Measurements from ENCODE around the gene C16orf92. TPM values are rescaled to one million over a fixed set of nuclear protein-coding genes. Genes with fewer than 3 reads are reported as not detected.

Gene C16orf92
- total and polyA plus RNA-seq, 2 donors = not detected

- 92% methylated on average over 5 of the region's 5 CpGs for WGBS
- H3K4me1 ChIP-seq (ENCODE audit: insufficient read depth) = no peaks in the 10 kb centered on the region
- H3K4me3 ChIP-seq (ENCODE audit: low read depth, low read length) = no peak overlapping the region
- no peak overlapping the region for H3K27ac ChIP-seq (ENCODE audit: low read depth)
- DNase-seq (ENCODE audit: extremely low spot score) = no peak
- H3K36me3 ChIP-seq (ENCODE audit: insufficient read depth) = peaks cover 8% of the 10 kb centered on the region
Measured at GRCh38 chr16:29984764-29985147, 38.2 kb upstream of the C16orf92 start.

- no peaks in the 10 kb centered on the region for H3K4me1 ChIP-seq (ENCODE audit: insufficient read depth)
- WGBS = 93% methylated on average over 28 of the region's 28 CpGs
- DNase-seq (ENCODE audit: extremely low spot score) = no peak
- no peak overlapping the region for H3K27ac ChIP-seq (ENCODE audit: low read depth)
- peaks cover 8% of the 10 kb centered on the region for H3K36me3 ChIP-seq (ENCODE audit: insufficient read depth)
- H3K4me3 ChIP-seq (ENCODE audit: low read depth, low read length) = no peak overlapping the region
Measured at GRCh38 chr16:29985271-29985811, 37.7 kb upstream of the C16orf92 start.

- DNase-seq (ENCODE audit: extremely low spot score) = no peak
- 93% methylated on average over 20 of the region's 20 CpGs for WGBS
- peaks cover 12% of the 10 kb centered on the region for H3K36me3 ChIP-seq (ENCODE audit: insufficient read depth)
Measured at GRCh38 chr16:29986231-29986630, 36.8 kb upstream of the C16orf92 start.

GRCh38 chr16:29986931-29987330 is 36.1 kb upstream of the C16orf92 start:
- DNase-seq (ENCODE audit: extremely low spot score) = no peak
- Histone ChIP-seq H3K27ac (ENCODE audit: low read depth) (no peak overlapping the region), H3K36me3 (ENCODE audit: insufficient read depth) (peaks cover 10% of the 10 kb centered on the region), H3K4me1 (ENCODE audit: insufficient read depth) (no peaks in the 10 kb centered on the region), H3K4me3 (ENCODE audit: low read depth, low read length) (no peak overlapping the region)
- WGBS = 92% methylated on average over 5 of the region's 5 CpGs

More at GRCh38 chr16:29986231-29986630, 36.8 kb upstream of the C16orf92 start:
- Histone ChIP-seq H3K4me1 (ENCODE audit: insufficient read depth) (no peaks in the 10 kb centered on the region), H3K4me3 (ENCODE audit: low read depth, low read length) (no peak overlapping the region), H3K27ac (ENCODE audit: low read depth) (no peak overlapping the region)

- Histone ChIP-seq H3K4me1 (ENCODE audit: insufficient read depth) (no peaks in the 10 kb centered on the region), H3K27ac (ENCODE audit: low read depth) (no peak overlapping the region), H3K36me3 (ENCODE audit: insufficient read depth) (peaks cover 10% of the 10 kb centered on the region), H3K4me3 (ENCODE audit: low read depth, low read length) (no peak overlapping the region)
- DNase-seq (ENCODE audit: extremely low spot score) = no peak
- 94% methylated on average over 35 of the region's 35 CpGs for WGBS
Measured at GRCh38 chr16:29987371-29988085, 35.5 kb upstream of the C16orf92 start.

- no peak overlapping the region for H3K27ac ChIP-seq (ENCODE audit: low read depth)
- peaks cover 10% of the 10 kb centered on the region for H3K36me3 ChIP-seq (ENCODE audit: insufficient read depth)
- DNase-seq (ENCODE audit: extremely low spot score) = no peak
- no peak overlapping the region for H3K4me3 ChIP-seq (ENCODE audit: low read depth, low read length)
- 87% methylated on average over 17 of the region's 17 CpGs for WGBS
- H3K4me1 ChIP-seq (ENCODE audit: insufficient read depth) = no peaks in the 10 kb centered on the region
Measured at GRCh38 chr16:29988346-29989075, 34.5 kb upstream of the C16orf92 start.

- Histone ChIP-seq H3K4me1 (ENCODE audit: insufficient read depth) (no peaks in the 10 kb centered on the region), H3K27ac (ENCODE audit: low read depth) (no peak overlapping the region), H3K36me3 (ENCODE audit: insufficient read depth) (peaks cover 10% of the 10 kb centered on the region), H3K4me3 (ENCODE audit: low read depth, low read length) (no peak overlapping the region)
- DNase-seq (ENCODE audit: extremely low spot score) = no peak
- 84% methylated on average over 23 of the region's 23 CpGs for WGBS
Measured at GRCh38 chr16:29989111-29989858, 33.7 kb upstream of the C16orf92 start.

- no peak for DNase-seq (ENCODE audit: extremely low spot score)
- Histone ChIP-seq H3K36me3 (ENCODE audit: insufficient read depth) (peaks cover 9% of the 10 kb centered on the region), H3K27ac (ENCODE audit: low read depth) (no peak overlapping the region), H3K4me1 (ENCODE audit: insufficient read depth) (no peaks in the 10 kb centered on the region), H3K4me3 (ENCODE audit: low read depth, low read length) (no peak overlapping the region)
- WGBS = 92% methylated on average over 2 of the region's 2 CpGs
Measured at GRCh38 chr16:29990034-29990433, 33.0 kb upstream of the C16orf92 start.

- no peak for DNase-seq (ENCODE audit: extremely low spot score)
- no peak overlapping the region for H3K27ac ChIP-seq (ENCODE audit: low read depth)
- H3K4me3 ChIP-seq (ENCODE audit: low read depth, low read length) = no peak overlapping the region
- H3K4me1 ChIP-seq (ENCODE audit: insufficient read depth) = no peaks in the 10 kb centered on the region
- WGBS = 89% methylated on average over 35 of the region's 35 CpGs
- H3K36me3 ChIP-seq (ENCODE audit: insufficient read depth) = peaks cover 4% of the 10 kb centered on the region
Measured at GRCh38 chr16:29990883-29991570, 32.0 kb upstream of the C16orf92 start.

GRCh38 chr16:29991571-29991904 is 31.5 kb upstream of the C16orf92 start:
- DNase-seq (ENCODE audit: extremely low spot score) = no peak
- no peaks in the 10 kb centered on the region for H3K4me1 ChIP-seq (ENCODE audit: insufficient read depth)
- no peak overlapping the region for H3K4me3 ChIP-seq (ENCODE audit: low read depth, low read length)
- WGBS = 73% methylated on average over 5 of the region's 5 CpGs
- H3K27ac ChIP-seq (ENCODE audit: low read depth) = no peak overlapping the region
- peaks cover 4% of the 10 kb centered on the region for H3K36me3 ChIP-seq (ENCODE audit: insufficient read depth)

- H3K36me3 ChIP-seq (ENCODE audit: insufficient read depth) = peaks cover 4% of the 10 kb centered on the region
- H3K4me1 ChIP-seq (ENCODE audit: insufficient read depth) = no peaks in the 10 kb centered on the region
- DNase-seq (ENCODE audit: extremely low spot score) = no peak
- H3K27ac ChIP-seq (ENCODE audit: low read depth) = no peak overlapping the region
- no peak overlapping the region for H3K4me3 ChIP-seq (ENCODE audit: low read depth, low read length)
- WGBS = 52% methylated on average over 7 of the region's 7 CpGs
Measured at GRCh38 chr16:29992344-29992967, 30.5 kb upstream of the C16orf92 start.

- WGBS = 86% methylated on average over 25 of the region's 25 CpGs
- Histone ChIP-seq H3K36me3 (ENCODE audit: insufficient read depth) (peaks cover 4% of the 10 kb centered on the region), H3K4me1 (ENCODE audit: insufficient read depth) (no peaks in the 10 kb centered on the region), H3K4me3 (ENCODE audit: low read depth, low read length) (no peak overlapping the region), H3K27ac (ENCODE audit: low read depth) (no peak overlapping the region)
- no peak for DNase-seq (ENCODE audit: extremely low spot score)
Measured at GRCh38 chr16:29993191-29993902, 29.7 kb upstream of the C16orf92 start.

Measured in urinary bladder (tissue), 4 donors.